Sigmoid colon (tissue), 7 donors: ENCODE results near the gene LDLRAD3. TPM values are rescaled to one million over a fixed set of nuclear protein-coding genes. Genes with fewer than 3 reads are reported as not detected.

Source experiments
- DNase-seq: peaks from one replicate; pipeline ENCODE4 v3.0.0-alpha.2; 2019
- H3K27ac ChIP-seq, 4 donors: fragments of 200-600 bp; sonication (generic); one replicate each; pipeline ENCODE4 v1.5.1; 2016 to 2019; ENCODE audit warnings: mild to moderate bottlenecking in 1 of 4
- H3K27me3 ChIP-seq, 3 donors: fragments of 200-600 bp; sonication (generic); one replicate each; pipeline ENCODE4 v1.5.1; 2019; ENCODE audit warnings: mild to moderate bottlenecking in 1 of 3
- H3K36me3 ChIP-seq, 4 donors: fragments of 200-600 bp; sonication (generic); one replicate each; pipeline ENCODE4 v1.5.1; 2016 to 2019
- H3K4me1 ChIP-seq, 4 donors: fragments of 200-600 bp; sonication (generic); one replicate each; pipeline ENCODE4 v1.5.1; 2017 to 2019
- H3K4me3 ChIP-seq, 4 donors: fragments of 200-600 bp; sonication (generic); one replicate each; pipeline ENCODE4 v1.5.1; 2017 to 2019; ENCODE audit warnings: mild to moderate bottlenecking in 2 of 4, moderate library complexity in 1 of 4
- H3K9me3 ChIP-seq, 4 donors: fragments of 200-600 bp in 3 of 4; sonication (generic) in 3 of 4; one replicate each; pipeline versions ENCODE4 v1.5.1 to v1.6.1; 2013 to 2019
- EP300 ChIP-seq, 4 donors: sonication (generic); formaldehyde crosslinking; IDR thresholded peaks; one replicate each; pipeline ENCODE4 v1.6.1; 2017; ENCODE audit warnings: antibody characterized with exemption in 4 of 4
- POLR2A ChIP-seq, 2 donors: fragments of 450-650 bp; IDR thresholded peaks; one replicate each; pipeline ENCODE4 v1.6.1; 2016; ENCODE audit warnings: antibody characterized with exemption in 2 of 2, mild to moderate bottlenecking in 2 of 2, moderate library complexity in 2 of 2
- POLR2AphosphoS5 ChIP-seq, 4 donors: sonication (generic); formaldehyde crosslinking; IDR thresholded peaks; one replicate each; pipeline ENCODE4 v1.6.1; 2017; ENCODE audit warnings: antibody characterized with exemption in 4 of 4
- WGBS, 2 donors: extraction: QIAGEN DNeasy Blood & Tissue Kit; methylation state at CpG; one replicate each; pipeline ENCODE4 v1.1.7; 2013; 5-methylcytosine and 5-hydroxymethylcytosine counted together
- intact Hi-C: fragments of 100-400 bp; cut with DNase I; formaldehyde crosslinking; loops from one replicate; pipeline ENCODE4 v1.15.1; 2023
- polyA plus RNA-seq, 3 donors: library from polyadenylated mRNA; stranded (reverse); fragments of 200-250 nt; gene quantifications; one replicate each; pipeline ENCODE4 v1.2.3, GENCODE V29; 2013
- total RNA-seq, 4 donors: library from RNA; depleted of rRNA; stranded (reverse); fragments of >200 nt; gene quantifications; one replicate each; pipeline ENCODE4 v1.1.0, GENCODE V29; 2016
- TF ChIP-seq, protein P1 (sequence below), 4 experiments: fragments of 450-650 bp in 3 of 4; fragments of 200-600 bp in 1 of 4; IDR thresholded peaks; one replicate each; pipeline ENCODE4 v1.5.1; 2016 to 2019; ENCODE audit warnings: antibody characterized with exemption in 4 of 4, mild to moderate bottlenecking in 3 of 4, moderate library complexity in 2 of 4
- donor health status: healthy with polysubstance abuse.
- donor health status: Bipolar disorder and iron deficiency.
- donor health status: healthy.

LDLRAD3 gene
- total and polyA plus RNA-seq, 7 donors = 0.23 to 23.4 (median 10.2) TPM

DNA sequence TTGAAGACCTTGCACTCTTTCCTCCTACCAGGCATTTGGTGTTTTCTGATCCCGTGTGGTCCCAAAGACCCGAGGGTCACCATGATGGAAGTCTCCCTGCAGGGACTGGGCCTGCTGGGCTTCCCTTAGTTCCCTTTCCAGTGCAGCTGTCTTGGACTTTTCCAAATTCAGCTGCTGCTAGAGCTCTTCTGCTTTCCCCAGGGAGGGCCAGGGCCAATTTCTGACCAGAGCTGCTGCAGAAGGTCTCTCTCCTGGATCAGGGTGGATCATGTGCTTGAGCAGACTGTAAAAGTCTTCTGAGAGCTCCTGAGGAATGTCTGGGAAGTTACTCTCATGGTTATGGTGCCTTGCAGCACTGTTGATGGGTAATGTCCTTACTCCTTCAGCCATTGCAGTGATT lies 23.2 kb downstream of the LDLRAD3 start:
- no peak for DNase-seq
- no peaks in the 10 kb centered on the region for H3K27me3 ChIP-seq
- peaks cover 0 to 21% (median 8%) of the 10 kb centered on the region in 4 donors for H3K4me1 ChIP-seq
- H3K36me3 ChIP-seq = no peaks in the 10 kb centered on the region
- TF ChIP-seq, protein P1, sequence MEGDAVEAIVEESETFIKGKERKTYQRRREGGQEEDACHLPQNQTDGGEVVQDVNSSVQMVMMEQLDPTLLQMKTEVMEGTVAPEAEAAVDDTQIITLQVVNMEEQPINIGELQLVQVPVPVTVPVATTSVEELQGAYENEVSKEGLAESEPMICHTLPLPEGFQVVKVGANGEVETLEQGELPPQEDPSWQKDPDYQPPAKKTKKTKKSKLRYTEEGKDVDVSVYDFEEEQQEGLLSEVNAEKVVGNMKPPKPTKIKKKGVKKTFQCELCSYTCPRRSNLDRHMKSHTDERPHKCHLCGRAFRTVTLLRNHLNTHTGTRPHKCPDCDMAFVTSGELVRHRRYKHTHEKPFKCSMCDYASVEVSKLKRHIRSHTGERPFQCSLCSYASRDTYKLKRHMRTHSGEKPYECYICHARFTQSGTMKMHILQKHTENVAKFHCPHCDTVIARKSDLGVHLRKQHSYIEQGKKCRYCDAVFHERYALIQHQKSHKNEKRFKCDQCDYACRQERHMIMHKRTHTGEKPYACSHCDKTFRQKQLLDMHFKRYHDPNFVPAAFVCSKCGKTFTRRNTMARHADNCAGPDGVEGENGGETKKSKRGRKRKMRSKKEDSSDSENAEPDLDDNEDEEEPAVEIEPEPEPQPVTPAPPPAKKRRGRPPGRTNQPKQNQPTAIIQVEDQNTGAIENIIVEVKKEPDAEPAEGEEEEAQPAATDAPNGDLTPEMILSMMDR (IDR thresholded peaks at IDR 0.05) = no peak
- TF ChIP-seq POLR2AphosphoS5 (IDR thresholded peaks at IDR 0.05) (no peak), EP300 (IDR thresholded peaks at IDR 0.05) (no peak), POLR2A (IDR thresholded peaks at IDR 0.05) (no peak)
- H3K4me3 ChIP-seq = no peak overlapping the region
- WGBS, 2 donors = 93 to 94% methylated on average over 2 of the region's 2 CpGs
- H3K27ac ChIP-seq = no peak overlapping the region
- H3K9me3 ChIP-seq = no peaks in the 10 kb centered on the region
- intact Hi-C loops = no loop called here

DNA sequence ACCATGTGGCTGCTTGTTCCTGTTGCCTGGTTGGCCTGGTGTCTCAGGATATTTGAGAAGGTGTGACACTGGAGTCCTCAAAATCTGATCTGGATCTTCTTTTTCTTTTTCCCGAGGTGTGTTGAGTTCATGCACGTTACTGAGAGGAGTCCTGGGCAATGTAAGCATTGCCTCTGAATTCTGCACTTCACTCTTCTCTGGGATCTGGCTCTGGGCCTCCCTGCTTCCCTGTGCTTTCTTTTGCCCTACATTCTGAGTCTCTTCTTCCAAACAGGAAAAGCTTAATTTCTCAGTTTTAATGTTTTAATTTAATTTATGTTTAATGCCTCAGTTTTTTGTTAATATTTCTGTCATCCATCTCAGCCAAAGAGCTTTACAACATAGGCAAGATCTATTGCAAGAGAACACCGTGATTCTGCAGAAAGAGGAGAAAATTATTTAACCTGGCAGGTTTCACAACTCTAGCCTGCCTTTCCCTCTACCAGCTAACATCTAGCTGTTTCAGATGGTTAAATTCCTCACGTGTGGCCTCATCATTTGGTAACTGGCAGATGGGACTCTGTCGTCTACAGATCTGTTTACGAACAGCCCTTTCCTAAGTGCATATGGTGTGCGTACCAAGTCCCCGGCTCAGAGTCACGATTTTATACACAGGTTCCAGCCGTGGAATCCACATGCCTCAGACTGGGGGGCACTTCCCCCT lies 24.7 kb downstream of the LDLRAD3 start:
- no peak for DNase-seq
- intact Hi-C loops = no loop called here
- WGBS, 2 donors = 87 to 89% methylated on average over 10 of the region's 10 CpGs
- Histone ChIP-seq H3K36me3 (no peaks in the 10 kb centered on the region), H3K4me1 (peaks cover 0 to 21% (median 8%) of the 10 kb centered on the region in 4 donors), H3K27me3 (no peaks in the 10 kb centered on the region), H3K9me3 (no peaks in the 10 kb centered on the region), H3K27ac (peak overlapping the region in 1 of 4 donors; percentile 43), H3K4me3 (no peak overlapping the region)
- TF ChIP-seq, protein P1 (IDR thresholded peaks at IDR 0.05) = no peak
- no peak for TF ChIP-seq POLR2AphosphoS5 (IDR thresholded peaks at IDR 0.05)
- no peak for TF ChIP-seq POLR2A (IDR thresholded peaks at IDR 0.05)
- TF ChIP-seq EP300 (IDR thresholded peaks at IDR 0.05) = no peak

DNA sequence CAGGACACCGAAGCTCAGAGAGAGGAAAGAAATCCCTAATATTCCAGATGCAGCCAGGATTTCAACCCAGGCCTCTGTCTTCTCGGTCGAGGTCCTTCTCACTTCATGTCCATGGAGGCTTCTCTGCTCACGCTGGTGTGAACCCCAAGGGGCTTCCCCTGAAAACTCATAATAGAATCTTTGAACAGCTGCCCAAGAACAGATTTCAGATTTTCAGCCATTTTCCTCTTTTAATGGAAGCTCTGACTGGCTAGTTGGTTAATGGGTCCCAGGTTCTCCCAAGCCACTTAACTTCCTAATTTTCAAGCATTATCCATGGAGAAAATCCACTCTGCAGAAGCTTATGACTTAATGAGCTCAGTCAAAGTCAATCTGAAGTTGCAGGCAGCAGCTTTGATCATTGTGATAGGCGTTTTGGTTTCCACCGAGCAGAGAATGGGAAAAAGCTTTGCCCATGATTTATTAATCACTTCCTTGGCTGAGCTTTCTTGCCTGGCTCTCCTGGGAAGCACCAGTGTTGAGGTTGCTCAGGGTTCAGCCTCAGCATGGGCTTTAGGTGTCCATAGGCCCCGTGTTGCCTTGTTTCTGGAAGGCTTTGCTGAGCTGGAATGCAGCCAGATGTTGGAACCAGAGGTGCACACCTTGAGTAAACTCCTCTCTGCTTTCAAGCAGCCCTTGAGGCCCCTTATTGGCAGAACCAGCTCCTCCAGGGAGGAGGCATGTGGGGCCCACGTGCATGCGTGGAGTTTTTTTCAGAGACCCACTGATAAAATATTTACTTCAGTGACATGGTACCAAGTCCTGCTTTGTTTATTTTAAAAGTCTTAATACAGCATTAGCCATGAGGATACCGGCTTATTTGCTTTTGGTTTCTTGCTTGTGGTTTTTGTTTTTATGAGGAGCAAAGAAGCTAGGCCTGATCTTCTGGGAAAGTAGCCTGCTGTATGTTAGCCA lies 25.5 kb downstream of the LDLRAD3 start:
- Histone ChIP-seq H3K36me3 (no peaks in the 10 kb centered on the region), H3K4me1 (peaks cover 0 to 21% (median 8%) of the 10 kb centered on the region in 4 donors), H3K4me3 (no peak overlapping the region), H3K27me3 (no peaks in the 10 kb centered on the region), H3K27ac (peak overlapping the region in 1 of 4 donors; percentile 43), H3K9me3 (peaks cover 0 to 2% (median under 1%) of the 10 kb centered on the region in 4 donors)
- intact Hi-C loops = no loop called here
- TF ChIP-seq, protein P1 (IDR thresholded peaks at IDR 0.05) = no peak
- no peak for TF ChIP-seq POLR2AphosphoS5 (IDR thresholded peaks at IDR 0.05)
- TF ChIP-seq POLR2A (IDR thresholded peaks at IDR 0.05) = no peak
- DNase-seq = no peak
- WGBS, 2 donors = 47 to 61% methylated on average over 10 of the region's 10 CpGs

DNA sequence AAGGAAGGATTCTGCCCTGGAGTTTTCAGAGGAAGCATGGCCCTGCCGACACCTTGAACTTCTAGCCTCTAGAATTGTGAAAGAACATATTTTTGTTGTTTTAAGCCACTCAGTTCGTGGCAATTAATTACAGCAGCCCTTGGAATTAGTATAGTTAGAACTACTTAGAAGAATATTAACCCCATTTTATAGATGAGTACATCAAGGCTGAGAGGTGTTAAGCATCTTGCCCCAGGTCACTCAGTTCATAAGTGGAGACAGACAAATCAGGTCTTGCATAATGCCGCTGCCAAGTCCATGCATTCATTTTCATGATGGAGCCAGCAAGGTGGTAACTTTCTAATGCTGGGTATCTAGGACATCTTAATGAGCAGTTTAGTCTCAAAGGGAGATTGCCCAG lies 26.6 kb downstream of the LDLRAD3 start:
- no peaks in the 10 kb centered on the region for H3K27me3 ChIP-seq
- H3K36me3 ChIP-seq = no peaks in the 10 kb centered on the region
- H3K4me3 ChIP-seq = no peak overlapping the region
- intact Hi-C loops = no loop called here
- peaks cover 0 to 21% (median 8%) of the 10 kb centered on the region in 4 donors for H3K4me1 ChIP-seq
- peaks cover 0 to 4% (median 2%) of the 10 kb centered on the region in 4 donors for H3K9me3 ChIP-seq
- WGBS, 2 donors = 88 to 89% methylated on average over 3 of the region's 3 CpGs
- TF ChIP-seq EP300 (IDR thresholded peaks at IDR 0.05) (no peak), POLR2A (IDR thresholded peaks at IDR 0.05) (no peak), POLR2AphosphoS5 (IDR thresholded peaks at IDR 0.05) (no peak)
- TF ChIP-seq, protein P1 (IDR thresholded peaks at IDR 0.05) = no peak
- DNase-seq = no peak
- H3K27ac ChIP-seq = no peak overlapping the region
